Myocyte (in vitro differentiated cells): ENCODE results near the gene PRRG2. TPM values are rescaled to one million over a fixed set of nuclear protein-coding genes. Genes with fewer than 3 reads are reported as not detected.
A peak's percentile ranks its signal among the peaks of the same experiment; 100 is the strongest.
"Not testable (repeated sequence)": the region's sequence is repeated elsewhere in the genome, so short reads cannot be mapped to it uniquely, and the experiment has no call there.

Experiments used
- DNase-seq: peaks from one replicate; pipeline ENCODE4 v3.0.0-alpha.2; 2012; ENCODE audit warnings: low read depth
- total RNA-seq: library from RNA; depleted of rRNA; stranded (reverse); fragments of >200 nt; gene quantifications from 2 replicates; pipeline ENCODE4 v1.2.3, GENCODE V29; 2014

The PRRG2 gene
- total RNA-seq, 1 donor from 2014 or later = 0.16 TPM

DNA sequence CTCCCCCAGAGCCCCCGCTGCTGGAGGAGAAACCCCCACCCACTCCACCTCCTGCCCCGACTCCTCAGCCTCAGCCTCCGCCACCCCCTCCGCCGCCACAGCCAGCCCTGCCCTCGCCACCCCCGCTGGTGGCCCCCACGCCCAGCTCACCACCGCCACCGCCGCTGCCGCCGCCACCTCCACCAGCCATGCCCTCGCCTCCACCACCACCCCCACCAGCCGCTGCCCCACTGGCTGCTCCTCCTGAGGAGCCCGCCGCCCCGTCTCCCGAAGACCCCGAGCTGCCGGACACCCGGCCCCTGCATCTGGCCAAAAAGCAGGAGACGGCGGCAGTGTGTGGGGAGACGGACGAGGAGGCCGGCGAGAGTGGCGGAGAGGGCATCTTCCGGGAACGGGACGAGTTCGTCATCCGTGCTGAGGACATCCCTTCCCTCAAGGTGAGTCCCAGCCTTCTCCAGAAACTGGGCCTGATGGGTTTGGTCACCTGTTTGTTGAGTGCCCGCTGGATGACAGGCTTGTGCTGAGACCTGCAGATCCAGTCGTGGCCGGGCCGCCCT is 20.4 kb downstream of the PRRG2 start:
- no peak for DNase-seq

DNA sequence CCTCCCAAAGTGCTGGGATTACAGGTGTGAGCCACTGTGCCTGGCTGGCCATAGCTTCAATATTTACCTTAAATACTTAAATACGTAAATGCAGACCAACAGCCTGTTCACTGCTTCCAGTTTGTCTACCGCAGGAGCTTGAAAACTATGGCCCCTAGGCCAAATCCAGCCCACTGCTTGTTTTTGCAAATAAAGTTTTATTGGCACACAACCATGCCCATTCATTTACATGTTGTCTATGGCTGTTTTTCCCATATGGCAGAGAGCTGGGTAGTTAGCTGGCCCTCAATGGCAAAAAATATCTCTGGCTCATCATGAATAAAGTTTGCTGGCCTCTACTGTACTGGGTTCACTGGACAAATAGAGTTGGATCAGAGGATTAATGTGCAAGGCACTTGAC is 21.7 kb downstream of the PRRG2 start:
- DNase-seq = no peak

DNA sequence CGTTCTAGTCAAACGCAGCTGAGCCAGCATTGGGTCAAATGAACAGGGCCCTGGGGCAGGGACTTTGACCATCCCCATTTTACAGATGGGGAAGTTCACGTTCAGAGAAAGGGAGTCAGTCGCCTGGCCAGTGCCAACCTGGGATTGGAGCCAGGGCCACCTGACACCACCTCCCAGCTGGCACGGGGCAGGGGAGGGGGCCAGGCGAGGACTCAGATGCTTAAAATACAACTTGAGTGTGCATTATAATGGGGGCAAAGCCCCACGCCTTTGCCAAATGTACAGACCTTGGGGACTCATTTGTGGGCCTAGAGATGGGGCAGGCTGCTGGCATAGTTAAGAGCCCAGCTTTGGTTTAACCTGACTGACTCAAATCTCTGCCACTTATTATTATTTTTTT is 24.5 kb downstream of the PRRG2 start:
- DNase-seq = peak; percentile 34

DNA sequence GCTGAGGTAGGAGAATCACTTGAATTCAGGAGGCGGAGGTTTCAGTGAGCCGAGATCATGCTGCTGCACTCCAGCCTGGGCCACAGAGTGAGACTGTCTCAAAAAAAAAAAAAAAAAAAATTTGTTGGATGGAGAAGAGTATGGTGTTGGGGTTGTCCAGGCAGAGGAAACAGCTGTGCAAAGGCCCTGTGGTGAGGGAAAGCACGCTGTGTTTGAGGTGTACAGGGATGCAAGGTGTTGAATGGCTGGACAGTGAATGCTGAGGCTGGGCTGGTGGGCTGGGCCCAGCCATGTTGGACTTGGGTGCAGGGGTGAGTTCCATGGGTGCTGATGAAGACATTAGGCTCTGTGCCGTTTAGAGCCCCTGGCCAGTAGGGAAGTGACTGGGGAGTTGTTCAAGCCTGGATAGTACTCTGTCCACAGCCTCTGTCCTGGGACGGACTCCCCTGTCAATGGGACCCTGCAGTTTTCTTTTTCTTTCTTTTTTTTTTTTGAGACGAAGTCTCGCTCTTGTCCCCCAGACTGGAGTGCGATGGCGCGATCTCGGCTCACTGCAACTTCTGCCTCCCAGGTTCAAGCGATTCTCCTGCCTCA is 28.5 kb downstream of the PRRG2 start:
- no peak for DNase-seq

DNA sequence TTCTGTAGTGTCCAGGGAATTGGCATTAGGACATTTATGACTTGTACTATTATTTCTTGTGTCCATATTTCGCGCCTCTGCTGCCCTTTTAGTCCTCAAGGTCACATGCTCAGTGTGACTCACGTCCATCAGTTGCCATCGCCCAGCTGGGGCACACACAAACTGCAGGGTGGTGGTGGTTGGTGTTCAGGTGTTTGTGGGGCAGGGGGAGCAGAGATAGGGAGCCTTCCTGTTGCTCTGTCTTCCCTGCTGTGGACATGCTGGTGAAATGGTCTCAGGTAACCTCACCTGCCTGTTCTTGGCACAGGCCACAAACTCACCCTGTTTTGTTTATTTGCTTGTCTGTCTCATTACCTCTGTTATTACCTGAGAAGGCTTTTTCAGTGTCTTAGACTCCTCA is 32.3 kb downstream of the PRRG2 start:
- peak; percentile 75 for DNase-seq

DNA sequence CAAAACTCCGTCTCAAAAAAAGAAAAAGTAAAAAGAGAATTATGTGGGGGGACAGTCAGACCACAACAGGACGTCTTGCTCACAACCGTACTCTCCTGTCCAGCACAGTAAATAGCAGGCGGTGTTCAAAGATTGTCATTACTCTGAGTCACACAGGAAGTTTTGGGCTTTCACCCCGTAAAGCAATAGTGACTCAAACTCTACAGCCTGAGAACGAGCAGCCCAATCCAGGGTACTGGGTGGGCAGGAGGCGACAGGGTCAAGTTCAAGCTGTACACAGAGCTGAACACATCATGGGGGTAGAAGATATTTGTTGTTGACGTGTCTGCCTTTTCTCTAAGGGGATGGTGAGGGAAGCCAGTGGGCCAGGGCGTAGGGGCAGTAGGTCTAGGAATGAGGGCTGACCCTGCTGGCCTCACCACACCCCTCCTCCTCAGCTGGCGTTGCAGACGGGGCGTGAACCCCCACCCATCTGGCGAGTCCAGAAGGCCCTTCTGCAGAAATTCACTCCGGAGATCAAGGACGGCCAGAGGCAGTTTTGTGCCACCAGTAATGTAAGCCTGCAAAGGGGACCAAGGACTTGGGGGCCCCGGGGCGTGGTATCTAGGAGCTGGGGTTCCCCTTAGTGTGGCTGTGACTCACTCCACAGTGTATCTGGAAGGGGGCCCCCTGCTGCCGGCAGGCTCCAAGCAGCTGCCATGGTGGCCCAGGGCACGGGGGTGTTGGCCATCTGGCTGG is 33.1 kb downstream of the PRRG2 start:
- peak; percentile 70 for DNase-seq

DNA sequence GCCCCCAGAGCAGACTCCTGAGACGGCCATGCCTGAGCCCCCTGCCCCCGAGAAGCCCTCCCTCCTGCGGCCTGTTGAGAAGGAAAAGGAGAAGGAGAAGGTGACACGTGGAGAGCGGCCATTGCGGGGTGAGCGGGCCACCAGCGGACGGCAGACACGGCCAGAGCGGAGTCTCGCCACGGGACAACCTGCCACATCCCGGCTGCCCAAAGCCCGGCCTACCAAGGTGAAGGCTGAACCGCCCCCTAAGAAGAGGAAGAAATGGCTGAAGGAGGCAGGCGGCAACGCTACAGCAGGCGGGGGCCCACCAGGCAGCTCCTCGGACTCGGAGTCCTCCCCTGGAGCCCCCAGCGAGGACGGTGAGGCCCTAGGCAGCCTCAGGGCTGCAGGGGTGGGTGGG is 34.7 kb downstream of the PRRG2 start:
- no peak for DNase-seq

DNA sequence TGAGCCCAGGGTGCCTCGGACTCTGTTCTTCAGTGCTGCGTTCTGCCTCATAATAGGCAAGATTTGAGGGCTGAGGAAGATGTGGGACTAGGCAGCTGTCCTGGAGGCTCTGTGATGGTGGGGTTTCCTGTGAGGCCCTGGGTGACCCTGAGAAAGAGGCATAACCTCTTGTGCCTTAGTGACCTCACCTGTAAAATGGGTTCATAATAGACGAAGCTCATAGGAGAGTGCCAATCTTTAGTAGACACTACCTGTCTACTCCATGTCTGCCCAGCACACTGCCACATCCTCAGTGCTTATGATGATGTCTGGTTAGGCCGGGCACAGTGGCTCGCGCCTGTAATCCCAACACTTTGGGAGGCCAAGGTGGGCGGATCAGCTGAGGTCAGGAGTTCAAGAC is 35.4 kb downstream of the PRRG2 start:
- DNase-seq = no peak

DNA sequence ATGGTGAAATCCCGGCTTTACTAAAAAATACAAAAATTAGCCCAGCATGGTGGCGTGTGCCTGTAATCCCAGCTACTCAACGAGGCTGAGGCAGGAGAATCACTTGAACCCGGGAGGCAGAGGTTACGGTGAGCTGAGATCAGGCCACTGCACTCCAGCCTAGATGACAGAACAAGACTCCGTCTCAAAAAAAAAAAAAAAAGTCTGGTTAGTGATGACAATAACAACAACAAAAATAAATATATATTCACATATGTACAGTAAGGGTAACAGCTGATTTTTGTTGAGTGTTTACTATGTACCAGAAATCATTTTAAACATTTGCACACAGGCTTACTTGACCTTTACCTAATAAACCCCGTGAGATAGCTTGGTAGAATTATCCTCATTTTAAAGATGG is 35.8 kb downstream of the PRRG2 start:
- no peak for DNase-seq

DNA sequence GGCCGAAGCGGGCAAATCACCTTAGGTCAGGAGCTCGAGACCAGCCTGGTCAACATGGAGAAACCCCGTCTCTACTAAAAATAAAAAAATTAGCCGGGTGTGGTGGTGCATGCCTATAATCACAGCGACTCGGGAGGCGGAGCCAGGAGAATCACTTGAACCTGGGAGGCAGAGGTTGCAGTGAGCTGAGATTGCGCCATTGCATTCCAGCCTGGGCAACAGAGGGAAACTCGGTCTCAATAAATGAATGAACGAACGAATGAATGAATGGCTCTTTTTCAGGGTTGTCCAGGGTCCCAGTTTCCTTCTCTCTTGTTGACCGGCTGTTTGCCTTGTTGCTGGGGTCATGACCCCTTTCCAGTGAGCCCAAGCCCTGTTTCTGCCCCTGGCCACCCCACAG is 36.7 kb downstream of the PRRG2 start:
- DNase-seq = not testable (repeated sequence)

DNA sequence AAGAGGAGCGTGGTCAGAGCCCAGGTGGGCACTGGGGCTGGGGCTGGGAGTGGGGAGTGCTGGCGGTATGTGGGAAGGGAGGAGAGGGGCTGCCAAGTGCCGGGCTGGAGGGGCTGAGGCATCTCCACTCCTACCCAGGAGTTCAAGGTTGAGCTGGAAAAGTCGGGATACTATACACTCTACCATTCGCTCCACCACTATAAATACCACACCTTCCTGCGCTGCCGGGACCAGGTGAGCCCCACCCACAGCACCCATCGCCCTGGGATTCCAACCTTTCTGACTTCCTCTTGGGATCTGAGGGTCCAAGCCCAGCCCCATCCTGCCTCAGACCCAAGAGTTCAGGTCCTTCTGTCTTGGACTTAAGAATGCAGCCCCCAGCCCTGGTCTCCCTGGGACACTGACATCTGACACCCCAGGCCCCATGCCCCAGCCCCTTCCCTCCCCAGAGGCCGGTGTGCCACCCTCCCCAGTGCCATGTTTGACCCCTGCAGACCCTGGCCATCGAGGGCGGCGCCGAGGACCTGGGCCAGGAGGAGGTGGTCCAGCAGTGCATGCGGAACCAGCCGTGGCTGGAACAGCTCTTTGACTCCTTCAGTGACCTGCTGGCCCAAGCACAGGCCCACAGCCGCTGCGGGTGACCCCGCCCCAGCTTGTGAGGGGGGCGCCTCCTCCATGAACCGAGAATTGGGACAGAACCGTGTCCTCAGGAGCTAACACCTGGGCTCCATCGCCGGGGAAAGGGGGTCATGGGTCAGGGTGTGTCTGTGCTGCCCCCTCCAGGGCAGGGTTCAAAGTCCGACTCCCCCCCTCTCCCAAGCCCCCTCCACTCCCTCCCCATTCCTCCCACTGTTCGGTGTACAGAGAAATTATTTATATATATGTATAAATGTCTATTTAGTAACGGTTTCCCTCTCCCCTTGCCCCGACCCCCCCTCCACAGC is 44.1 kb downstream of the PRRG2 start:
- DNase-seq = no peak

DNA sequence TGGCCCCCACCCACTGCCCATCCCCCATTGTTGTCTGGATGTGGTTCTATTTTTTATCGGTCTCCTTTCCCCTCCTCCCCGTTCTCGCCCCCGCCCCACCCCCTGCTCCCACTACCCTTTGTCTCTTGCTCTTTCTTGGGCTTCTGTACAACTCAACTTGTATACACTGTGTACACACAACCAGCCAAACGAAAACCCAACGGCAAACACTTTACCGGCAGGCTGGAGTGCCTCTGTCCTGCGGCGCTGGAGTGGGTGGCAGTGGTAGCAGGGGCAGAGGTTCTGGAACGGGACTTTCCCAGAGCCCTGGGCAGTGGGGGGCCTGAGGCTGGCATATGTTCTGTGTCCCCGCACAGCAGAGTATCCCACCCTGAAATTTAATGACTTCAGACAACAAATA is 45.1 kb downstream of the PRRG2 start:
- DNase-seq = no peak

DNA sequence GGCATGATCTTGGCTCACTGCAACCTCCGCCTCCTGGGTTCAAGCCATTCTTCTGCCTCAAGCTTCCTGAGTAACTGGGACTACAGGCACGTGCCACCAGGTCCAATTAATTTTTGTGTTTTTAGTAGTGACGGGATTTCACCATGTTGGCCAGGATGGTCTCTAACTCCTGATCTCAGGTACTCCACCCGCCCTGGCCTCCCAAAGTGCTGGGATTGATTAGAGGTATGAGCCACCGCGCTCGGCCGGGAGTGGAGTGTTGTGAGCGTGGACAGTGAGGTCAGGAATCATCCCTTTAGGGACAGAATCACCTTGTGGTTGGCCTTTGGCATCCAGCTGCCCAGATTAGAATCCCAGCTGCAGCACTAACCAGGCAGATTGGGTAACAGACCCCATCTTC is 48.5 kb downstream of the PRRG2 start:
- no peak for DNase-seq

DNA sequence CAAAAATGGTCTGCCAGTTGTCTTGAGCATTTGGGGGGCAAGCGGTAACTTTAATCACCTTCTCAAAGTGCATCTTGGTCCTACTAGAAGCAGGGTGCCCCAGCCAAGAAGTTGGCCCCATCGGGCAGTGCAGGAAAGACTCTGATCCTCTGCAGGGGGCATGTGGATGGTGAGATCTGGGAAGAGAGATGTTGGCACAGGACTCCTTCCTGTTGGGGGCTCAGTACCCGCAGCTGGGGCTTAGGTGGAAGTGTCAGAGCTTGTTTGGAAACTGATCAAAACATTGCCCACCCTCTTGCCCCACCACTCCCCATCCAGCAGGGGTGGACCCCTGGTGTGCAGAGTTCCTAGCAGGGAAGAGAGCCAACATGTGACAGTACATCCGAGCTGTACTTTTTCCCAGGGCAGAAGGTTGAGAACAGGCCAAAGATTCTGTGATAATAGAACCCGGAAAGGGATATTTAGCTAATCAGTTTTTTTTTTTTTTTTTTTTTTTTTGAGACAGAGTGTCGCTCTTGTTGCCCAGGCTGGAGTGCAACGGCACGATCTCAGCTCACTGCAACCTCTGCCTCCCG is 50.0 kb downstream of the PRRG2 start:
- DNase-seq = no peak

DNA sequence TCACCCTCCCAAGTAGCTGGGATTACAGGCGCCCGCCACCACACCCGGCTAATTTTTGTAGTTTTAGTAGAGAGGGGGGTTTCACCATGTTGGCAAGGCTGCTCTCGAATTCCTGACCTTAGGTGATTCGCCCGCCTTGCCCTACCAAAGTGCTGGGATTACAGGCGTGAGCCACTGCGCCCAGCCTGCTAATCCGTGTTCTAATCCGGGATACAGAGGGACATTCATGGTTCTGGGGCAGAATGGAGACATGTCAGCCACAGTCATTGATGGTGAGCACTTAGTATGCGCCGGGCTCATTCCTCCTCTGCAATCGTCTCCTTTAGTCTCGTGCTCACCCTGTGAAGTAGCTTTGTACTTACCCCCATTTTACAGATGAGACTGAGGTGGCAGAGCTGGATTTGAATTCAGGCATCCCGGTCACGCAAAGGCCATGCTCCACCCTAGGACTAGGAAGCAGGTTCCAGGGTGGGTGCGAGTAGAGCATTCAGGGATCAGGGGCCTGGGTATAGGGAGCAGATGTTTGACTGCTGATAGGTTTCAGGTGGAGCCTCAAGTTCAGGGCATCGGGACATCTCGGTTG is 50.6 kb downstream of the PRRG2 start:
- no peak for DNase-seq

DNA sequence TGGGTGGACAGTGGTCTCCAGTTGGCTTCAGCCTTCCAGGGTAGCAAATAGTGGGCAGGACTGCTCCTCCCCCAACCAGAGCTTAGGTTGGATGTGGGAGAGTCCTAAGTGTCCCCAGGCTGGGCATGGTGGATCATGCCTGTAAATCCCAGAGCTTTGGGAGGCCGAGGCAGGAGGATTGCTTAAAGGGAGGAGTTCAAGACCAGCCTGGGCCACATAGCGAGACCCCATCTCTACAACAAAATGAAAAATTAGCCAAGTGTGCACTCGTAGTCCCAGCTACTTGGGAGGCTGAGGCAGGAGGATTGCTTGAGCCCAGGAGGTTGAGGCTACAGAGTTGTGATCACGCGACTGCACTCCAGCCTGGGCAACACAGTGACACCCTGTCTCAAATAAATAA is 51.5 kb downstream of the PRRG2 start:
- no peak for DNase-seq

DNA sequence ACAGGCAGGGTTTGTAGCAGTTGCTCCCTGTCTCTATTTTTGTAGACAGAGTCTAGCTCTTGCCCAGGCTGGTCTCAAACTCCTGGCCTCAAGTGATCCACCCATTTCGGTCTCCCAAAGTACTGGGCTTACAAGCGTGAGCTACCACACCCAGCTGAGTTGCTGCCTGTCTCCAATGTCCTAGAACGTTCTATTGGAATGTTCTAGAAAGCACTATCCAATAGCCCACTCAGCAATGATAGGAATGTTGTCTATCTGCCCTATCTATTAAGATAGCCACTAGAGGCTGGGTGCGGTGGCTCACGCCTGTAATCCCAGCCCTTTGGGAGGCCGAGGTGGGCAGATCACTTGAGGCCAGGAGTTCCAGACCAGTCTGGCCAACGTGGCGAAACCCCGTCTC is 52.2 kb downstream of the PRRG2 start:
- DNase-seq = not testable (repeated sequence)

DNA sequence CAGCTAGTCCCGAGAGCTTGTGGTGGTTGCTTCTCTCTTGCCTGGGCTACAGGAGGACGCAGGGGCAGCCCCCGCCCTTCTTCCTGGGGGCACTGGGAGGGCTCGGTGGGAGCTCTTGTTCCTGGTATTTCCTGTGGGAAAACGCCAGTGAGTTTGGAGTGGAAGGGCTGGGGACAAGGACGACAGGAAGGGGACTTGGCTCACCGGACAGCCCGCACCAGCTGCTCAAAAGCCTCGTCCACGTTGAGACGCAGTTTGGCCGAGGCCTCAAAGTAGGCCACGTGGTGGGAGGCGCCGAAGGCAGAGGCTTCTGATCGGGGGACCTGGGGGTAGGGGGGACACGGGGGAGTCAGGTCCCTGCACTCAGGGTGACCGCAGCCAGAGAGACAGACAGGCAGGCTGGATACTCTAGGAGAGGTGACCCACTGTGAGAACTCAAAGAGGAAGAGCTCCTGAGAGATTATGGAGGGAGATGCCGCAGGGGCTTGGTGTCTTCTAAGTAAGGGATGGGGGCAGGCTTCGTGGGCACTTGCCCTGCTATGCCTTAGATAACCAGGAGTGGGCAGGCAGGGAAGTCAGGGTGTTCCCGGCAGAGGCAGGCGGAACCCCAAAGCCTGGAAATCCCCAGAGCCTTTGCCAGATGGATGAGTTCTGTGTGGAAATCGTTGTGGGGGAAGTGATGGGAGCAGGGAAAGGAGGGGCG is 54.6 kb downstream of the PRRG2 start:
- no peak for DNase-seq

DNA sequence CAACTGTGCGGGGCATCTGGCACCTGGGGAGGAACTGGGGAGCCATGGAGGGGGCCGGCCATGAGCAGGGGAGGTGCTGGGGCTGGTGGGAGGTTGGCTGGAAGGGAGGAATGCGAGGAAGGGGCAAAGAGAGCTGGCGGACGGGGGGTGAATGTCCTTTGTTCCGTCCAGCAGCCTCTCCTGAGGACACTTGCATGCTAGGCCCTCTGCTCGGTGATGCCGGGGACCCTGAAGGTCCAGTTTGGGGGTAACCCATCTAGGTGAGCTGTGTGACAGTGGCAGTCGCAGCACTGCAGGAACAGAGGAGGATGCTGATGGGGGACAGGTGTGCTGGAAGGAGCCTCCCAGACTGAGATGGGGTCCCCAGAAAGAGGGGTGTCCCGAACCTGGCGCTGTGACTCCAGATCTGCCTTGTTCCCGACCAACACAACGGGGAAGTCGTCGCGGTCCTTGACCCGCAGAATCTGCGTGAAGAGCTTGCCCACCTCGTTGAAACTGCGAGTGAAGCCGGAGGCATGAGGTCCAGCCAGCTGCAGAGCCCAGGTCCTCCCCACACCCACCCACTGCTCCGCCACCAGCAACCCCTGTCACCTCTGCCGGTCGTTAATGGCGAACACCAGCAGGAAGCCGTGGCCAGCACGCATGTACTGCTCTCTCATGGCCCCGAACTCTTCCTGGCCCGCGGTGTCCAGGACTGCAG is 55.3 kb downstream of the PRRG2 start:
- DNase-seq = no peak
